ENCODE data around the gene PLCB1. TPM values are rescaled to one million over a fixed set of nuclear protein-coding genes. Genes with fewer than 3 reads are reported as not detected.

The PLCB1 gene
- total RNA-seq, 3 donors from 2014 or later = 12.2 to 106 (median 30.5) TPM

DNA sequence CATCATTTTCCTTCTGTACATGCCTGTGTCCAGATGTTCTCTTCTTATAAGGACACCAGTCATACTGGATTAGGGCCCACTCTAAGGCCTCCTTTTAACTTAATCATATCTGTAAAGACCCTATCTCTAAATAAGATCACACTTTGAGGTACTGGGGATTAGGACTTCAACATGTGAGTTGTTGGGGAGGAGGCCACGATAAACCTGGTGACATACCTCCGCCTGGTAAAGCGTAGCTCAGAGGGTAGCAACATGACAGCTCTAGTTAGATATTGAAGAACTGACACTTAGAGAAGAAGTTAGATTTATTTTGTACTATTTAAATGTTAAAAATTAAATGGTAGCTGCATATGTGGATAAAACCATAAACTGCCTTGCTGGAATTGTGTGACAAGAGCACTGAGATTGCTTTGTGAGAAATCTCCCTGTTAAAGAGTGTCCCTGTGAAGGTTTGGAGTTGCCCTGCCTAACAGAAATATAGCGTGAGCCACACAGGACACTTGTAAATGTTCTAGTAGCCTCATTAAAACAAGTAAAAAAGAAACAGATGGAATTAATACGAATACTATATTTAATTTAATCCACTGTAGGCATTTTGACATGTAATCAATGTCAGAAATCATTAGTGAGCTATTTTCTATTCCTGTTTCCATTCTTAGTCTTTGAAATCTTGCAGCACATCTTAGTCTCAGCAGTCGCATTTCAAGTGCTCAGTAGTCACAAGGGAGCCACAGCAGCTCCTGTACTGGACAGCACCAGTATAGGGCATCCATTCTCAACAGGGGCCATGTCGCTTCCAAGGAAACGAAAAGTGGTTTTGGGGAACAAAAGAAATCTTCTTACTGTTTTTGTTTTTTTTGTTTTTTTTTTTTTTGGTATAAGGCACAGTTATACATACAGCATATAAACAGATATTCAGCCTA, 13.4 kb downstream of the PLCB1 start:
- intact Hi-C loops (cut with DNase I; ENCODE audit: low total_unique reads) = no loop called here

GRCh38 chr20:8147476-8147875, 15.4 kb downstream of the PLCB1 start:
- no peak for DNase-seq (ENCODE audit: low spot score in 2 of 2)
- Histone ChIP-seq H3K27me3 (no peaks in the 10 kb centered on the region), H3K4me1 (peaks cover 0 to 5% of the 10 kb centered on the region in 2 donors), H3K4me3 (no peak overlapping the region), H3K9me3 (no peaks in the 10 kb centered on the region), H3K36me3 (no peaks in the 10 kb centered on the region), H3K27ac (no peak overlapping the region)
- TF ChIP-seq POLR2AphosphoS5 (IDR thresholded peaks at IDR 0.05) = no peak
- intact Hi-C loops (cut with DNase I; ENCODE audit: low total_unique reads) = no loop called here

More for the DNA sequence above, 13.4 kb downstream of the PLCB1 start:
- TF ChIP-seq POLR2AphosphoS5 (IDR thresholded peaks at IDR 0.05) (no peak), POLR2A (IDR thresholded peaks at IDR 0.05) (no peak)
- TF ChIP-seq, protein P1, sequence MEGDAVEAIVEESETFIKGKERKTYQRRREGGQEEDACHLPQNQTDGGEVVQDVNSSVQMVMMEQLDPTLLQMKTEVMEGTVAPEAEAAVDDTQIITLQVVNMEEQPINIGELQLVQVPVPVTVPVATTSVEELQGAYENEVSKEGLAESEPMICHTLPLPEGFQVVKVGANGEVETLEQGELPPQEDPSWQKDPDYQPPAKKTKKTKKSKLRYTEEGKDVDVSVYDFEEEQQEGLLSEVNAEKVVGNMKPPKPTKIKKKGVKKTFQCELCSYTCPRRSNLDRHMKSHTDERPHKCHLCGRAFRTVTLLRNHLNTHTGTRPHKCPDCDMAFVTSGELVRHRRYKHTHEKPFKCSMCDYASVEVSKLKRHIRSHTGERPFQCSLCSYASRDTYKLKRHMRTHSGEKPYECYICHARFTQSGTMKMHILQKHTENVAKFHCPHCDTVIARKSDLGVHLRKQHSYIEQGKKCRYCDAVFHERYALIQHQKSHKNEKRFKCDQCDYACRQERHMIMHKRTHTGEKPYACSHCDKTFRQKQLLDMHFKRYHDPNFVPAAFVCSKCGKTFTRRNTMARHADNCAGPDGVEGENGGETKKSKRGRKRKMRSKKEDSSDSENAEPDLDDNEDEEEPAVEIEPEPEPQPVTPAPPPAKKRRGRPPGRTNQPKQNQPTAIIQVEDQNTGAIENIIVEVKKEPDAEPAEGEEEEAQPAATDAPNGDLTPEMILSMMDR (IDR thresholded peaks at IDR 0.05) = no peak
- no peaks in the 10 kb centered on the region for H3K36me3 ChIP-seq
- H3K4me3 ChIP-seq = no peak overlapping the region
- no peaks in the 10 kb centered on the region for H3K4me1 ChIP-seq
- DNase-seq (ENCODE audit: low spot score in 2 of 2) = no peak
- H3K27me3 ChIP-seq = no peaks in the 10 kb centered on the region
- H3K9me3 ChIP-seq = no peaks in the 10 kb centered on the region
- H3K27ac ChIP-seq = peak overlapping the region; percentile 30 to 51

- Histone ChIP-seq H3K4me1 (peaks cover 0 to 11% of the 10 kb centered on the region in 2 donors), H3K9me3 (no peaks in the 10 kb centered on the region), H3K27ac (no peak overlapping the region), H3K27me3 (no peaks in the 10 kb centered on the region), H3K36me3 (no peaks in the 10 kb centered on the region), H3K4me3 (no peak overlapping the region)
- TF ChIP-seq, protein P1 (IDR thresholded peaks at IDR 0.05) = no peak
- TF ChIP-seq POLR2A (IDR thresholded peaks at IDR 0.05) = no peak
- no peak for TF ChIP-seq POLR2AphosphoS5 (IDR thresholded peaks at IDR 0.05)
- intact Hi-C loops (cut with DNase I; ENCODE audit: low total_unique reads) = no loop called here
- DNase-seq (ENCODE audit: low spot score in 2 of 2) = no peak
Observed at GRCh38 chr20:8148501-8148900, 16.4 kb downstream of the PLCB1 start.

DNA sequence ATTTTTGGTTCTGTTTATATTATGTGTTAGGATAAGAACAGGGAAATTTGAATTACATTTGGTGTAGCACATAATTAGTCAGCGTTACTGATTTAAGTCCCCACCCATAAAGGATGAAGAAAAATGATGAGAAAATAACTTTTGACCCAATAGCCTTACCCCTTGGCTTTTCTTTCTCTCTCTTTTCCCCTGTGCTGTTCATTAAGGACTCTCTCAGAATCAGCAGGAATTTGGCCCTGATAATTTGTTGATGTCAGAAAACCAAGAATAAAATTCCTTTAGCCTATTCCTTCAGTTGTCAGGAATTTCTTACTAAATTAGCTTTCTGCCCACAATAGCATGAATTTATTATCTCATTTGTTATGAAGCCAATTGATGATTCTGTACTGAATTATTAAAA, 18.5 kb downstream of the PLCB1 start:
- DNase-seq (ENCODE audit: low spot score in 2 of 2) = no peak
- intact Hi-C loops (cut with DNase I; ENCODE audit: low total_unique reads) = no loop called here
- Histone ChIP-seq H3K36me3 (no peaks in the 10 kb centered on the region), H3K27me3 (no peaks in the 10 kb centered on the region), H3K4me1 (peaks cover 0 to 12% of the 10 kb centered on the region in 2 donors), H3K27ac (peak overlapping the region; percentile 59 to 65), H3K4me3 (no peak overlapping the region), H3K9me3 (no peaks in the 10 kb centered on the region)
- TF ChIP-seq POLR2A (IDR thresholded peaks at IDR 0.05) = no peak
- TF ChIP-seq, protein P1 (IDR thresholded peaks at IDR 0.05) = no peak
- no peak for TF ChIP-seq POLR2AphosphoS5 (IDR thresholded peaks at IDR 0.05)

GRCh38 chr20:8151372-8151771, 19.3 kb downstream of the PLCB1 start:
- TF ChIP-seq POLR2A (IDR thresholded peaks at IDR 0.05) (no peak), POLR2AphosphoS5 (IDR thresholded peaks at IDR 0.05) (no peak)
- H3K4me3 ChIP-seq = no peak overlapping the region
- peak overlapping the region; percentile 59 to 65 for H3K27ac ChIP-seq
- peaks cover 0 to 12% of the 10 kb centered on the region in 2 donors for H3K4me1 ChIP-seq
- no peaks in the 10 kb centered on the region for H3K9me3 ChIP-seq
- H3K27me3 ChIP-seq = no peaks in the 10 kb centered on the region
- DNase-seq (ENCODE audit: low spot score in 2 of 2) = no peak
- intact Hi-C loops (cut with DNase I; ENCODE audit: low total_unique reads) = no loop called here
- H3K36me3 ChIP-seq = no peaks in the 10 kb centered on the region

DNA sequence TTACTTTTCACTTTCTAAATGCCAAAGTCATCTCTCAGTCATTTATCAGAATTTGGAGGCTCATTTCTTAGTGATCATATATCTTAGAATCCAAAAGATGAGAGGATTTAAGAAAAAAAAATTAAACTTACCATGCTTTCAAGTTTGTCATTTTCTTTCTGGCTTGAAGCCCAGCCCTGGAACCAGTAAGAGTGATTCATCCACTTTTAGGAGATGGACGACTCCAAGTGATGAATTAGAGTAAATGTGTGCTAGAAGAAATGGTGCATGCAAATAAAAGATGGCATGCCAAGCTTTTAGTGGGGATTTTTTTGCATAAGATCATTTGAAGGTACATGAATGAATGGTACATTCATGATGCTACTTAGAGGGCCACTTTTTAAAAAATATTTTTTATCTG, 20.1 kb downstream of the PLCB1 start:
- H3K27me3 ChIP-seq = no peaks in the 10 kb centered on the region
- H3K4me3 ChIP-seq = no peak overlapping the region
- no peaks in the 10 kb centered on the region for H3K36me3 ChIP-seq
- no peak for DNase-seq (ENCODE audit: low spot score in 2 of 2)
- no peak overlapping the region for H3K27ac ChIP-seq
- no peaks in the 10 kb centered on the region for H3K9me3 ChIP-seq
- peaks cover 0 to 16% of the 10 kb centered on the region in 2 donors for H3K4me1 ChIP-seq
- TF ChIP-seq POLR2A (IDR thresholded peaks at IDR 0.05) (no peak), POLR2AphosphoS5 (IDR thresholded peaks at IDR 0.05) (no peak)
- TF ChIP-seq, protein P1 (IDR thresholded peaks at IDR 0.05) = no peak
- intact Hi-C loops (cut with DNase I; ENCODE audit: low total_unique reads) = no loop called here

All from breast epithelium (tissue), 4 donors.